HG03135 (cell line): ENCODE data around the gene SLC9A4.
A peak's percentile ranks its signal among the peaks of the same experiment; 100 is the strongest.

Source experiments
- ATAC-seq: cut with Tn5 transposase; IDR thresholded peaks from one replicate; pipeline ENCODE4 v1.9.1; 2021; ENCODE audit warnings: mild to moderate bottlenecking, moderate library complexity; ENCODE audit not compliant: unreplicated experiment

Gene SLC9A4

GRCh38 chr2:102473020-102473419, at the start of gene SLC9A4:
Gene SLC9A4, plus strand, starts transcription at chr2:102473226. Its CDS starts 534 bp downstream, at chr2:102473760.
- peak; percentile 59 for ATAC-seq

GRCh38 chr2:102423368-102423767, 49.7 kb upstream of the SLC9A4 start:
- ATAC-seq: no peak

GRCh38 chr2:102424754-102425153, 48.3 kb upstream of the SLC9A4 start:
- peak; percentile 89 for ATAC-seq

- ATAC-seq: no peak
Observed at GRCh38 chr2:102425441-102426132, 47.4 kb upstream of the SLC9A4 start.

- no peak for ATAC-seq
Observed at GRCh38 chr2:102427249-102427648, 45.8 kb upstream of the SLC9A4 start.

GRCh38 chr2:102428573-102428972, 44.5 kb upstream of the SLC9A4 start:
- no peak for ATAC-seq

GRCh38 chr2:102432386-102432785, 40.6 kb upstream of the SLC9A4 start:
- no peak for ATAC-seq

GRCh38 chr2:102433973-102434654, 38.9 kb upstream of the SLC9A4 start:
- ATAC-seq: no peak

- ATAC-seq: peak; percentile 75
Observed at GRCh38 chr2:102434655-102435381, 38.2 kb upstream of the SLC9A4 start.

GRCh38 chr2:102435741-102436140, 37.3 kb upstream of the SLC9A4 start:
- ATAC-seq: no peak

GRCh38 chr2:102436323-102436722, 36.7 kb upstream of the SLC9A4 start:
- ATAC-seq: no peak

GRCh38 chr2:102437122-102437521, 35.9 kb upstream of the SLC9A4 start:
- ATAC-seq: no peak

- ATAC-seq: no peak
Observed at GRCh38 chr2:102438111-102438510, 34.9 kb upstream of the SLC9A4 start.

- no peak for ATAC-seq
Observed at GRCh38 chr2:102438578-102438977, 34.4 kb upstream of the SLC9A4 start.

GRCh38 chr2:102439065-102439695, 33.8 kb upstream of the SLC9A4 start:
- ATAC-seq: no peak

GRCh38 chr2:102442967-102443828, 29.8 kb upstream of the SLC9A4 start:
- peak; percentile 72 for ATAC-seq

- ATAC-seq: no peak
Observed at GRCh38 chr2:102444233-102444632, 28.8 kb upstream of the SLC9A4 start.

- no peak for ATAC-seq
Observed at GRCh38 chr2:102446936-102447335, 26.1 kb upstream of the SLC9A4 start.

- ATAC-seq: no peak
Observed at GRCh38 chr2:102449370-102449974, 23.6 kb upstream of the SLC9A4 start.

GRCh38 chr2:102451968-102452367, 21.1 kb upstream of the SLC9A4 start:
- ATAC-seq: no peak
